Measurements from ENCODE around the gene INO80C.

INO80C gene

GRCh38 chr18:35424356-35424755 is 73.4 kb downstream of the INO80C start:
- no peak for DNase-seq

- no peak for DNase-seq
Observed at GRCh38 chr18:35422237-35422636, 75.5 kb downstream of the INO80C start.

GRCh38 chr18:35418610-35419009 is 79.2 kb downstream of the INO80C start:
- no peak for DNase-seq
